Chondrocyte (in vitro differentiated cells): ENCODE measurements around the gene SND1. TPM values are rescaled to one million over a fixed set of nuclear protein-coding genes. Genes with fewer than 3 reads are reported as not detected.

Experiments
- DNase-seq: peaks from one replicate; pipeline ENCODE4 v3.0.0; 2021; ENCODE audit warnings: mixed read lengths, low spot score
- H3K27ac Mint-ChIP-seq: one replicate; pipeline ENCODE4 v1.8.0; 2021; ENCODE audit warnings: mild to moderate bottlenecking, moderate library complexity, mixed read lengths; ENCODE audit not compliant: unreplicated experiment
- H3K27me3 Mint-ChIP-seq: 2 replicates; pipeline ENCODE4 v1.8.0; 2021; ENCODE audit warnings: low read depth, mixed read lengths
- H3K36me3 Mint-ChIP-seq: 2 replicates; pipeline ENCODE4 v1.8.0; 2021; ENCODE audit warnings: low read depth, mixed read lengths
- H3K4me1 Mint-ChIP-seq: 2 replicates; pipeline ENCODE4 v1.8.0; 2021; ENCODE audit warnings: low read depth, mild to moderate bottlenecking, mixed read lengths
- H3K4me3 Mint-ChIP-seq: one replicate; pipeline ENCODE4 v1.8.0; 2021; ENCODE audit warnings: mild to moderate bottlenecking, moderate library complexity, mixed read lengths; ENCODE audit not compliant: unreplicated experiment
- H3K9me3 Mint-ChIP-seq: 2 replicates; pipeline ENCODE4 v1.8.0; 2021; ENCODE audit warnings: low read depth, mixed read lengths
- CTCF ChIP-seq: fragments of 200-600 bp; sonication (generic); IDR thresholded peaks from 2 replicates; pipeline ENCODE4 v1.5.0; 2021; ENCODE audit warnings: antibody characterized with exemption, mild to moderate bottlenecking, moderate library complexity
- total RNA-seq: library from RNA; stranded (reverse); gene quantifications from 3 replicates; pipeline ENCODE4 v1.2.1, GENCODE V29; 2021

The SND1 gene
- total RNA-seq, 1 donor from 2014 or later, result 229 TPM

GRCh38 chr7:127715272-127715671, 63.3 kb downstream of the SND1 start:
- peaks cover 5% of the 10 kb centered on the region for H3K4me1 Mint-ChIP-seq
- DNase-seq, result no peak
- peaks cover 33% of the 10 kb centered on the region for H3K36me3 Mint-ChIP-seq
- no peak overlapping the region for H3K4me3 Mint-ChIP-seq
- H3K27me3 Mint-ChIP-seq, result no peaks in the 10 kb centered on the region
- peaks cover 11% of the 10 kb centered on the region for H3K9me3 Mint-ChIP-seq
- H3K27ac Mint-ChIP-seq, result no peak overlapping the region
- TF ChIP-seq CTCF, result no peak

- H3K4me1 Mint-ChIP-seq, result peaks cover 5% of the 10 kb centered on the region
- no peak for TF ChIP-seq CTCF
- H3K9me3 Mint-ChIP-seq, result peaks cover 11% of the 10 kb centered on the region
- DNase-seq, result no peak
- H3K27me3 Mint-ChIP-seq, result no peaks in the 10 kb centered on the region
- H3K4me3 Mint-ChIP-seq, result no peak overlapping the region
- no peak overlapping the region for H3K27ac Mint-ChIP-seq
- H3K36me3 Mint-ChIP-seq, result peaks cover 29% of the 10 kb centered on the region
Measured at GRCh38 chr7:127715901-127716300, 63.9 kb downstream of the SND1 start.

- Mint-ChIP-seq H3K27me3 (no peaks in the 10 kb centered on the region), H3K9me3 (no peaks in the 10 kb centered on the region), H3K27ac (peak overlapping the region; percentile 13), H3K4me1 (peaks cover 5% of the 10 kb centered on the region), H3K36me3 (peaks cover 26% of the 10 kb centered on the region), H3K4me3 (no peak overlapping the region)
- no peak for TF ChIP-seq CTCF
- DNase-seq, result no peak
Measured at GRCh38 chr7:127717502-127718339, 65.7 kb downstream of the SND1 start.

GRCh38 chr7:127718340-127718679, 66.3 kb downstream of the SND1 start:
- DNase-seq, result no peak
- Mint-ChIP-seq H3K9me3 (no peaks in the 10 kb centered on the region), H3K4me3 (no peak overlapping the region), H3K4me1 (peaks cover 5% of the 10 kb centered on the region), H3K27ac (no peak overlapping the region), H3K36me3 (peaks cover 27% of the 10 kb centered on the region), H3K27me3 (no peaks in the 10 kb centered on the region)
- TF ChIP-seq CTCF, result no peak

- DNase-seq, result no peak
- no peak overlapping the region for H3K4me3 Mint-ChIP-seq
Measured at GRCh38 chr7:127726476-127726875, 74.5 kb downstream of the SND1 start.

More at GRCh38 chr7:127726476-127726875, 74.5 kb downstream of the SND1 start:
- Mint-ChIP-seq H3K27me3 (no peaks in the 10 kb centered on the region), H3K4me1 (no peaks in the 10 kb centered on the region), H3K9me3 (no peaks in the 10 kb centered on the region), H3K36me3 (peaks cover 34% of the 10 kb centered on the region), H3K27ac (peak overlapping the region; percentile 10)
- TF ChIP-seq CTCF, result no peak
